Heart left ventricle (tissue), 16 donors: Measurements from ENCODE around the gene VTI1A. TPM values are rescaled to one million over a fixed set of nuclear protein-coding genes. Genes with fewer than 3 reads are reported as not detected.

ENCODE experiments used
- ATAC-seq, 4 donors: fragments of 200-7000 bp; cut with Tn5 transposase; one replicate each; pipeline ENCODE4 v1.9.1; 2020 to 2022; ENCODE audit warnings: moderate library complexity in 4 of 4, mild to moderate bottlenecking in 3 of 4, moderate number of reproducible peaks in 1 of 4
- DNase-seq, 5 donors: peaks; one replicate each; pipeline ENCODE4 v3.0.0-alpha.2; 2020
- H3K27ac ChIP-seq, 12 donors: fragments of 200-600 bp; sonication (generic) in 4 of 12; one replicate each; pipeline versions ENCODE4 v1.5.0 to v1.8.0; 2016 to 2022; ENCODE audit warnings: mild to moderate bottlenecking in 2 of 12
- H3K27me3 ChIP-seq, 9 donors: fragments of 200-600 bp; sonication (generic) in 2 of 9; one replicate each; pipeline versions ENCODE4 v1.5.1 to v1.8.0; 2016 to 2022; ENCODE audit warnings: mild to moderate bottlenecking in 3 of 9
- H3K36me3 ChIP-seq, 9 donors: fragments of 200-600 bp; sonication (generic) in 2 of 9; one replicate each; pipeline versions ENCODE4 v1.5.0 to v1.8.0; 2018 to 2022; ENCODE audit warnings: mild to moderate bottlenecking in 2 of 9
- H3K4me1 ChIP-seq, 12 donors: fragments of 200-600 bp; sonication (generic) in 4 of 12; one replicate each; pipeline versions ENCODE4 v1.5.0 to v1.8.0; 2016 to 2022; ENCODE audit warnings: mild to moderate bottlenecking in 3 of 12
- H3K4me3 ChIP-seq, 12 donors: fragments of 200-600 bp; sonication (generic) in 4 of 12; one replicate each; pipeline versions ENCODE4 v1.5.0 to v1.8.0; 2017 to 2022; ENCODE audit warnings: mild to moderate bottlenecking in 9 of 12, moderate library complexity in 4 of 12
- H3K9me3 ChIP-seq, 12 donors: fragments of 200-600 bp; sonication (generic) in 4 of 12; one replicate each; pipeline versions ENCODE4 v1.5.0 to v1.8.0; 2016 to 2022; ENCODE audit warnings: mild to moderate bottlenecking in 1 of 12
- CTCF ChIP-seq, 12 donors: fragments of 200-600 bp; sonication (generic) in 4 of 12; IDR thresholded peaks; one replicate each; pipeline versions ENCODE4 v1.5.0 to v1.8.0; 2018 to 2022; ENCODE audit warnings: antibody characterized with exemption in 12 of 12, mild to moderate bottlenecking in 5 of 12
- POLR2A ChIP-seq, 2 donors: fragments of 450-650 bp; IDR thresholded peaks; one replicate each; pipeline ENCODE4 v1.6.1; 2017; ENCODE audit warnings: antibody characterized with exemption in 2 of 2, mild to moderate bottlenecking in 2 of 2, moderate library complexity in 2 of 2
- WGBS, 4 donors: extraction: QIAGEN DNeasy Blood & Tissue Kit in 2 of 4; methylation state at CpG; one replicate each; pipeline versions ENCODE4 v1.1.5 to v1.1.7; 2013 to 2018; 5-methylcytosine and 5-hydroxymethylcytosine counted together
- intact Hi-C, 10 donors: fragments of 100-400 bp; cut with DNase I; formaldehyde crosslinking; loops; one replicate each; pipeline versions ENCODE4 v1.11.1 to v1.14.2; 2022
- polyA plus RNA-seq, 2 donors: library from polyadenylated mRNA; stranded (reverse); fragments of 200-250 nt; gene quantifications; one replicate each; pipeline ENCODE4 v1.2.3, GENCODE V29; 2013
- total RNA-seq, 9 donors: library from RNA; depleted of rRNA in 2 of 9; stranded (reverse); fragments of >200 nt in 2 of 9; fragmentation: NEBNext Ultra II Directional in 3 of 9; extraction: Animal tissue kit (Norgen Biotek cat#: 25700) in 3 of 9; gene quantifications; one replicate each; pipeline versions ENCODE4 v1.1.0 to v1.2.4, GENCODE V29; 2016 to 2023
- donor health status: ischemic (EF 13 %, LVEDD 7.1; RV severe dilation, severe dysfunction).
- donor health status: healthy with polysubstance abuse.
- donor health status: DM: no; HTN: yes; CAD: no.
- donor health status: DM: no; HTN: no; CAD: no.
- donor health status: ischemic (EF 25% LVEDD 6.9; RV normal size, moderate dysfunction).
- donor health status: ischemic (EF 25% LVEDD 5.7; RV mildly dilated, moderate dysfunction).
- donor health status: healthy.
- donor health status: DM: yes; HTN: yes; CAD: no.
- donor health status: ischemic (EF 35%, LVEDD 5.7; RV mildly dilated, moderate dysfunction).
- donor health status: nonischemic (EF 11% LVEDD 7.7; RV severe dilation, severe dysfunction).
- donor health status: DM: yes; HTN: yes; CAD: no.
- donor health status: PGD.
- donor health status: ischemic (EF 29% LVEDD 5.4; RV normal size, mild dysfunction).
- donor health status: nonischemic (EF 23%, LVEDD 6.1; RV moderate dilation, normal function).

Gene VTI1A
- total and polyA plus RNA-seq, 11 donors: 6.0 to 33.1 (median 23.2) TPM

- peaks cover 0 to 15% (median 0%) of the 10 kb centered on the region in 12 donors for H3K4me1 ChIP-seq
- no peaks in the 10 kb centered on the region for H3K36me3 ChIP-seq
- TF ChIP-seq POLR2A (IDR thresholded peaks at IDR 0.05): no peak
- no peak for TF ChIP-seq CTCF (IDR thresholded peaks at IDR 0.05)
- no peak for DNase-seq
- H3K27ac ChIP-seq: no peak overlapping the region
- no peak overlapping the region for H3K4me3 ChIP-seq
- no peaks in the 10 kb centered on the region for H3K27me3 ChIP-seq
- peak in 1 of 4 donors; percentile 28 for ATAC-seq
- WGBS, 4 donors: 57 to 93% (median 77%) methylated on average over 3 of the region's 3 CpGs
- intact Hi-C loops: no loop called here
- peaks cover 0 to 29% (median 9%) of the 10 kb centered on the region in 12 donors for H3K9me3 ChIP-seq
Observed at GRCh38 chr10:112842832-112843360, 395.9 kb downstream of the VTI1A start.

DNA sequence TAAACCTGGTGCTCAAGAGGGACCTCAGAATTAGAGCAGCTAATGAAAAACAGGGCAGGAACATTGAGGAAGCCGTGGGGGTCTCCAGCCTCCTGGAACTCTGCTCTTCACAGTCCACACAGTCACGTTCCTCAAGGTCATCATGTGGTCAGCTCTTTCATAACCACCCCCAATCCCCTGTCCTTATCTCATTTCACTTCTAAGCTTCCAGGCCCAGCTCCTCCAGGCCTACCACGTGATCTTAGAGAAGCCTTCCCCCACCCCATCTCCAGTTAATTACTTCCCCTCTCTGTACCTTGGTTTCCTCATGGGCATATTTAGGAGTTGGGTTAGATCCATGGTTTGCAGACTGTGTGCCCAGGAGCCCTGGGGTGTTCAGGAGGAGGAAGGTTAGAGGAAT is 396.6 kb downstream of the VTI1A start:
- Histone ChIP-seq H3K9me3 (peaks cover 0 to 32% (median 11%) of the 10 kb centered on the region in 12 donors), H3K4me1 (peaks cover 0 to 15% (median 0%) of the 10 kb centered on the region in 12 donors), H3K36me3 (no peaks in the 10 kb centered on the region), H3K27ac (no peak overlapping the region), H3K4me3 (no peak overlapping the region), H3K27me3 (no peaks in the 10 kb centered on the region)
- intact Hi-C loops: no loop called here
- no peak for ATAC-seq
- no peak for DNase-seq
- WGBS, 4 donors: 56 to 69% (median 57%) methylated on average over 3 of the region's 3 CpGs
- TF ChIP-seq POLR2A (IDR thresholded peaks at IDR 0.05) (no peak), CTCF (IDR thresholded peaks at IDR 0.05) (no peak)

DNA sequence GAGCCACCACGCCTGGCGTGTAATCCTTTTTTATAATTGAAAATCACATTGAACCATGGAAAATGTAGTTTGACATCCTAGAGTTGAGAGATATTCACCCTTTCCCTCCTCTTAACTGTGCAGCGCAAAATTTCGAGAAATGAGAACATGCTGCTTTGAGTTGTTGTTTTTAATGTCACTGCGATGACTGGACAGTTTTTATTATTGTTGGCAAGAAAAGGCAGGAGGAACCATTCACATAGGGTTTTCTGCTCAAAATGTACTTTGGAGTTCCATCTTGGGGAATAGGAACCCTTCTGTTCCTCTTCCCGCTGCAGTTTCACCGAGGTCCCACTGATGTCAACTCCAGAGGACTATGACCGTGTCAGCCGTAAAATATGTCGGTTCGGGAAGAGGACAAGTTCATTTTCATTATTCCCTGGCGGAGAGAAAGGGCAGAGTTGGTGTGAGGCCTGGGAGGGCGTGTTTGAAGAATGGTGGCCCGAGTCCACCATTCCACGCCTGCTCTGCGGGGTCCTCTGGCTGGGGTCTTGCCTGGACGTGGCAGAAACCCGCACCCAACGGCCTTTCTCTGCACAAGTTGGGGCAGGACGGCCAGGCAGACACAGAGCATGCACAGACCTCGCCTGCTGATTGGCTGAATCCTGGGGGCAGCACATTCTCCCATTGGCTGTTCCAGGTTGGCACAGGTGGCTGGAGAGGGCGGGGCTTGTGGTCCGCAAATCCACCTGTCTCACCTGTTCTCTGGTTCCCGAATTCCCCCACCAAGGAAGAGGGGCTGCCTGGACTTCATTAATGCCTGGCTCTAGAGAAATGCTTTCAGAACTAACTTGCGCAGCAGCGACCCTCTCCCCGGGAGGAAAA is 397.9 kb downstream of the VTI1A start:
- Histone ChIP-seq H3K9me3 (peaks cover 0 to 28% (median 11%) of the 10 kb centered on the region in 12 donors), H3K27me3 (no peaks in the 10 kb centered on the region), H3K4me3 (no peak overlapping the region), H3K4me1 (peaks cover 0 to 15% (median 0%) of the 10 kb centered on the region in 12 donors), H3K27ac (no peak overlapping the region), H3K36me3 (no peaks in the 10 kb centered on the region)
- 92 to 93% (median 93%) methylated on average over 25 to 27 of the region's 27 CpGs for WGBS, 4 donors
- intact Hi-C loops: no loop called here
- no peak for DNase-seq
- TF ChIP-seq CTCF (IDR thresholded peaks at IDR 0.05): no peak
- no peak for TF ChIP-seq POLR2A (IDR thresholded peaks at IDR 0.05)
- no peak for ATAC-seq

- TF ChIP-seq POLR2A (IDR thresholded peaks at IDR 0.05) (no peak), CTCF (IDR thresholded peaks at IDR 0.05) (no peak)
- DNase-seq: no peak
- intact Hi-C loops: no loop called here
- Histone ChIP-seq H3K4me1 (peaks cover 0 to 31% (median 0%) of the 10 kb centered on the region in 12 donors), H3K27ac (no peak overlapping the region), H3K36me3 (no peaks in the 10 kb centered on the region), H3K9me3 (peaks cover 0 to 20% (median 11%) of the 10 kb centered on the region in 12 donors), H3K27me3 (no peaks in the 10 kb centered on the region), H3K4me3 (no peak overlapping the region)
- 95 to 100% (median 99%) methylated on average over 2 of the region's 2 CpGs for WGBS, 4 donors
- ATAC-seq: no peak
Observed at GRCh38 chr10:112847778-112848177, 400.8 kb downstream of the VTI1A start.
